H1 (cell line): ENCODE measurements around the gene TANC1.

Source experiments
- CTCF ChIP-seq, 3 experiments: IDR thresholded peaks; 1 replicate in 2 of 3; 2 replicates in 1 of 3; pipeline versions ENCODE4 v1.5.1 to v1.6.1; 2011; ENCODE audit warnings: low read length in 3 of 3, mild to moderate bottlenecking in 3 of 3, inconsistent platforms in 2 of 3, low read depth in 1 of 3, moderate library complexity in 1 of 3; ENCODE audit not compliant: insufficient read depth in 1 of 3; ENCODE audit errors: control extremely low read depth in 1 of 3
- HDAC2 ChIP-seq, 2 experiments: fragments of 300-600 bp in 1 of 2; sonication (generic) in 1 of 2; IDR thresholded peaks; 2 replicates each; pipeline ENCODE4 v1.6.1; 2011 to 2012; ENCODE audit warnings: low read depth in 2 of 2, low read length in 2 of 2, mild to moderate bottlenecking in 2 of 2, moderate library complexity in 2 of 2, borderline replicate concordance in 1 of 2, inconsistent platforms in 1 of 2
- HDAC6 ChIP-seq: IDR thresholded peaks from one replicate; pipeline ENCODE4 v1.7.1; 2012; ENCODE audit warnings: low read depth, mild to moderate bottlenecking, inconsistent platforms, low read length, moderate library complexity
- SP1 ChIP-seq: IDR thresholded peaks from 2 replicates; pipeline ENCODE4 v1.6.1; 2011; ENCODE audit warnings: low read depth, low read length

GRCh38 chr2:159160412-159160811, 192.0 kb downstream of the TANC1 start:
- TF ChIP-seq CTCF (IDR thresholded peaks at IDR 0.05; ENCODE audit: control extremely low read depth in 1 of 3, insufficient read depth in 1 of 3, low read depth in 1 of 3, low read length in 3 of 3) (no peak), SP1 (no peak), HDAC2 (IDR thresholded peaks at IDR 0.05; ENCODE audit: borderline replicate concordance in 1 of 2, low read depth in 2 of 2, low read length in 2 of 2) (no peak), HDAC6 (no peak)
